ENCODE data around the gene FLOT1. TPM values are rescaled to one million over a fixed set of nuclear protein-coding genes. Genes with fewer than 3 reads are reported as not detected.

FLOT1 gene
- total and polyA plus RNA-seq, 9 of the 15 experiments (the other 6 are each of a cell fraction or from before 2014, with no cell fraction given) = 11.7 to 149 (median 118) TPM

DNA sequence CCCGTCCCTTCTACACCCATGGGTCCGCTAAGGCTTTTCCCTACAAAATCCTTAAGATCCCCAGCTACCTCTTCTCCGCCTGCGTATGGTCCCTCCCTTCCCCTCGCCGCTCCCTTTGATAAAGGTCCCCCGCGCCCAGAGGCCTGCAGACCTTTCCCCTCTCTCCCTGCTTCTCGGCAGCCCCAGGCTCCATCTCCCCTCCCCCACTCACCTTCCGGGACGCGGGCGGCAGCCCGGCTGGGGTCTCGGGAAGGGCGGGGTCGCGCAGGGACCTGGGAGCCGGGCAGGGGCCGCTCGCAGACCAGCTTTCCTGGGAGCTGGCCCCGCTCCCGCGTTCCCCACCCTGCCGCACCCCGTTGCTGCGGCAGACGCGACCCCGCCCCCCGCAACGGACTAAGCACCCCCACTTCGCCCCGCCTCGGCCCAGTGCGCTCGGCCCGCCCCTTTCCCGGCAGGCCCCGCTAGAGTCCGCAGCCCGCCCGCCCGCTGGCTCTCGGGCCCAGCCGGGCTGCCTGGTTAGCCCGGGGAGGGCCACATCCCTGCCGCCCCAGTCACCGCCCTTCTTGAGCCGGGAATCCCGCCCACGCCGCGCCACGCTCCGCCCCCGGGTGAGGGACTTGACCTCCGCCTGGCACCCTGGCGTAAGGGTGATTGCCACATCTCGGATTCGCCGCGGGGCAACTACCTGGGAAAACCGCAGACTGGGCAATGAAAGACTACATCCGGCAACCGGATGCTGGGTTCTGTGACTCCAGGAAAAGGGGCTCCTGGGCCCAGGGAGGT, at the start of gene FLOT1 (continued):
- TF ChIP-seq, protein P1, sequence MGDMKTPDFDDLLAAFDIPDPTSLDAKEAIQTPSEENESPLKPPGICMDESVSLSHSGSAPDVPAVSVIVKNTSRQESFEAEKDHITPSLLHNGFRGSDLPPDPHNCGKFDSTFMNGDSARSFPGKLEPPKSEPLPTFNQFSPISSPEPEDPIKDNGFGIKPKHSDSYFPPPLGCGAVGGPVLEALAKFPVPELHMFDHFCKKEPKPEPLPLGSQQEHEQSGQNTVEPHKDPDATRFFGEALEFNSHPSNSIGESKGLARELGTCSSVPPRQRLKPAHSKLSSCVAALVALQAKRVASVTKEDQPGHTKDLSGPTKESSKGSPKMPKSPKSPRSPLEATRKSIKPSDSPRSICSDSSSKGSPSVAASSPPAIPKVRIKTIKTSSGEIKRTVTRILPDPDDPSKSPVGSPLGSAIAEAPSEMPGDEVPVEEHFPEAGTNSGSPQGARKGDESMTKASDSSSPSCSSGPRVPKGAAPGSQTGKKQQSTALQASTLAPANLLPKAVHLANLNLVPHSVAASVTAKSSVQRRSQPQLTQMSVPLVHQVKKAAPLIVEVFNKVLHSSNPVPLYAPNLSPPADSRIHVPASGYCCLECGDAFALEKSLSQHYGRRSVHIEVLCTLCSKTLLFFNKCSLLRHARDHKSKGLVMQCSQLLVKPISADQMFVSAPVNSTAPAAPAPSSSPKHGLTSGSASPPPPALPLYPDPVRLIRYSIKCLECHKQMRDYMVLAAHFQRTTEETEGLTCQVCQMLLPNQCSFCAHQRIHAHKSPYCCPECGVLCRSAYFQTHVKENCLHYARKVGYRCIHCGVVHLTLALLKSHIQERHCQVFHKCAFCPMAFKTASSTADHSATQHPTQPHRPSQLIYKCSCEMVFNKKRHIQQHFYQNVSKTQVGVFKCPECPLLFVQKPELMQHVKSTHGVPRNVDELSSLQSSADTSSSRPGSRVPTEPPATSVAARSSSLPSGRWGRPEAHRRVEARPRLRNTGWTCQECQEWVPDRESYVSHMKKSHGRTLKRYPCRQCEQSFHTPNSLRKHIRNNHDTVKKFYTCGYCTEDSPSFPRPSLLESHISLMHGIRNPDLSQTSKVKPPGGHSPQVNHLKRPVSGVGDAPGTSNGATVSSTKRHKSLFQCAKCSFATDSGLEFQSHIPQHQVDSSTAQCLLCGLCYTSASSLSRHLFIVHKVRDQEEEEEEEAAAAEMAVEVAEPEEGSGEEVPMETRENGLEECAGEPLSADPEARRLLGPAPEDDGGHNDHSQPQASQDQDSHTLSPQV (IDR thresholded peaks at IDR 0.05) = peak; percentile 81
- TF ChIP-seq ZNF79 (CRISPR knock-in tag; IDR thresholded peaks at IDR 0.05; ENCODE audit: low read depth) (no peak), ZNF316 (IDR thresholded peaks at IDR 0.05) (peak; percentile 20; the same call in 1 of the 2 replicates), NFATC3 (IDR thresholded peaks at IDR 0.05) (no peak), ASH1L (IDR thresholded peaks at IDR 0.05; ENCODE audit: borderline replicate concordance, low read depth, partially characterized antibody) (no peak), MAFK (IDR thresholded peaks at IDR 0.05; ENCODE audit: low read length) (no peak), EZH2 (IDR thresholded peaks at IDR 0.05; ENCODE audit: borderline replicate concordance, low read depth, low read length) (no peak), SRSF1 (IDR thresholded peaks at IDR 0.05; ENCODE audit: low read depth, low read length) (0 out of 2 replicates have a peak, but pooled peaks have one; percentile 25), KAT7 (CRISPR knock-in tag; IDR thresholded peaks at IDR 0.05; ENCODE audit: borderline replicate concordance) (peak; percentile 59), KDM5B (IDR thresholded peaks at IDR 0.05; ENCODE audit: insufficient replicate concordance, low read depth, low read length) (peak; percentile 95), MTA1 (IDR thresholded peaks at IDR 0.05; ENCODE audit: borderline replicate concordance) (0 out of 2 replicates have a peak, but pooled peaks have one; percentile 22), CREB1 (IDR thresholded peaks at IDR 0.05) (no peak; the same call in none of the 2 replicates), CREB1 (CRISPR knock-in tag; IDR thresholded peaks at IDR 0.05) (peak; percentile 56; the same call in 1 of the 2 replicates)
- TF ChIP-seq, protein P2, sequence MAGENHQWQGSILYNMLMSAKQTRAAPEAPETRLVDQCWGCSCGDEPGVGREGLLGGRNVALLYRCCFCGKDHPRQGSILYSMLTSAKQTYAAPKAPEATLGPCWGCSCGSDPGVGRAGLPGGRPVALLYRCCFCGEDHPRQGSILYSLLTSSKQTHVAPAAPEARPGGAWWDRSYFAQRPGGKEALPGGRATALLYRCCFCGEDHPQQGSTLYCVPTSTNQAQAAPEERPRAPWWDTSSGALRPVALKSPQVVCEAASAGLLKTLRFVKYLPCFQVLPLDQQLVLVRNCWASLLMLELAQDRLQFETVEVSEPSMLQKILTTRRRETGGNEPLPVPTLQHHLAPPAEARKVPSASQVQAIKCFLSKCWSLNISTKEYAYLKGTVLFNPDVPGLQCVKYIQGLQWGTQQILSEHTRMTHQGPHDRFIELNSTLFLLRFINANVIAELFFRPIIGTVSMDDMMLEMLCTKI (IDR thresholded peaks at IDR 0.05; ENCODE audit: partially characterized antibody) = no peak
- TF ChIP-seq, protein P3, sequence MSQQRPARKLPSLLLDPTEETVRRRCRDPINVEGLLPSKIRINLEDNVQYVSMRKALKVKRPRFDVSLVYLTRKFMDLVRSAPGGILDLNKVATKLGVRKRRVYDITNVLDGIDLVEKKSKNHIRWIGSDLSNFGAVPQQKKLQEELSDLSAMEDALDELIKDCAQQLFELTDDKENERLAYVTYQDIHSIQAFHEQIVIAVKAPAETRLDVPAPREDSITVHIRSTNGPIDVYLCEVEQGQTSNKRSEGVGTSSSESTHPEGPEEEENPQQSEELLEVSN (IDR thresholded peaks at IDR 0.05; ENCODE audit: borderline replicate concordance in 1 of 2, extremely low read depth in 1 of 2, insufficient read depth in 1 of 2, insufficient read length in 1 of 2, low read depth in 1 of 2, low read length in 1 of 2, poor library complexity in 1 of 2, severe bottlenecking in 1 of 2) = peak in 1 of 2 experiments; percentile 57
- TF ChIP-seq, protein P4, sequence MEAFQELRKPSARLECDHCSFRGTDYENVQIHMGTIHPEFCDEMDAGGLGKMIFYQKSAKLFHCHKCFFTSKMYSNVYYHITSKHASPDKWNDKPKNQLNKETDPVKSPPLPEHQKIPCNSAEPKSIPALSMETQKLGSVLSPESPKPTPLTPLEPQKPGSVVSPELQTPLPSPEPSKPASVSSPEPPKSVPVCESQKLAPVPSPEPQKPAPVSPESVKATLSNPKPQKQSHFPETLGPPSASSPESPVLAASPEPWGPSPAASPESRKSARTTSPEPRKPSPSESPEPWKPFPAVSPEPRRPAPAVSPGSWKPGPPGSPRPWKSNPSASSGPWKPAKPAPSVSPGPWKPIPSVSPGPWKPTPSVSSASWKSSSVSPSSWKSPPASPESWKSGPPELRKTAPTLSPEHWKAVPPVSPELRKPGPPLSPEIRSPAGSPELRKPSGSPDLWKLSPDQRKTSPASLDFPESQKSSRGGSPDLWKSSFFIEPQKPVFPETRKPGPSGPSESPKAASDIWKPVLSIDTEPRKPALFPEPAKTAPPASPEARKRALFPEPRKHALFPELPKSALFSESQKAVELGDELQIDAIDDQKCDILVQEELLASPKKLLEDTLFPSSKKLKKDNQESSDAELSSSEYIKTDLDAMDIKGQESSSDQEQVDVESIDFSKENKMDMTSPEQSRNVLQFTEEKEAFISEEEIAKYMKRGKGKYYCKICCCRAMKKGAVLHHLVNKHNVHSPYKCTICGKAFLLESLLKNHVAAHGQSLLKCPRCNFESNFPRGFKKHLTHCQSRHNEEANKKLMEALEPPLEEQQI (IDR thresholded peaks at IDR 0.05) = no peak
- TF ChIP-seq, protein P5, sequence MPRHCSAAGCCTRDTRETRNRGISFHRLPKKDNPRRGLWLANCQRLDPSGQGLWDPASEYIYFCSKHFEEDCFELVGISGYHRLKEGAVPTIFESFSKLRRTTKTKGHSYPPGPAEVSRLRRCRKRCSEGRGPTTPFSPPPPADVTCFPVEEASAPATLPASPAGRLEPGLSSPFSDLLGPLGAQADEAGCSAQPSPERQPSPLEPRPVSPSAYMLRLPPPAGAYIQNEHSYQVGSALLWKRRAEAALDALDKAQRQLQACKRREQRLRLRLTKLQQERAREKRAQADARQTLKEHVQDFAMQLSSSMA (CRISPR knock-in tag; IDR thresholded peaks at IDR 0.05) = peak; percentile 18; the same call in 1 of the 2 replicates
